SK-N-MC (cell line): Measurements from ENCODE around the gene PTPRK.

ENCODE experiments used
- EZH2 ChIP-seq: fragments of 200-600 bp; sonication (generic); IDR thresholded peaks from one replicate; pipeline ENCODE4 v1.6.1; 2017; ENCODE audit warnings: antibody characterized with exemption
- FOXP2 ChIP-seq: optimal IDR thresholded peaks from 2 replicates; pipeline ENCODE3; 2011; ENCODE audit warnings: mild to moderate bottlenecking, moderate library complexity; ENCODE audit not compliant: insufficient read depth; ENCODE audit errors: extremely low read length, control extremely low read depth
- POLR2AphosphoS5 ChIP-seq: IDR thresholded peaks from 2 replicates; pipeline ENCODE4 v1.6.1; 2012; ENCODE audit warnings: mild to moderate bottlenecking, low read depth, low read length, borderline replicate concordance

- no peak for TF ChIP-seq FOXP2
- TF ChIP-seq EZH2 = no peak
- no peak for TF ChIP-seq POLR2AphosphoS5
Observed at GRCh38 chr6:128513878-128514277, 6.5 kb downstream of the PTPRK start.
